OCI-LY7 (cell line): Measurements from ENCODE around the gene MSRB1.
A peak's percentile ranks its signal among the peaks of the same experiment; 100 is the strongest.

ENCODE experiments used
- EZH2phosphoT487 ChIP-seq: fragments of 200-600 bp; sonication (generic); IDR thresholded peaks from 2 replicates; pipeline ENCODE4 v1.6.1; 2018; ENCODE audit warnings: low read depth, borderline replicate concordance, mild to moderate bottlenecking, mixed run types, antibody characterized with exemption, low read length, moderate library complexity, mixed read lengths
- TF ChIP-seq, protein P1 (sequence below): fragments of 200-600 bp; sonication (generic); conservative IDR thresholded peaks from 2 replicates; pipeline ENCODE4 v1.5.1; 2014; ENCODE audit warnings: mild to moderate bottlenecking, antibody characterized with exemption, low read length, moderate library complexity, mixed read lengths

DNA sequence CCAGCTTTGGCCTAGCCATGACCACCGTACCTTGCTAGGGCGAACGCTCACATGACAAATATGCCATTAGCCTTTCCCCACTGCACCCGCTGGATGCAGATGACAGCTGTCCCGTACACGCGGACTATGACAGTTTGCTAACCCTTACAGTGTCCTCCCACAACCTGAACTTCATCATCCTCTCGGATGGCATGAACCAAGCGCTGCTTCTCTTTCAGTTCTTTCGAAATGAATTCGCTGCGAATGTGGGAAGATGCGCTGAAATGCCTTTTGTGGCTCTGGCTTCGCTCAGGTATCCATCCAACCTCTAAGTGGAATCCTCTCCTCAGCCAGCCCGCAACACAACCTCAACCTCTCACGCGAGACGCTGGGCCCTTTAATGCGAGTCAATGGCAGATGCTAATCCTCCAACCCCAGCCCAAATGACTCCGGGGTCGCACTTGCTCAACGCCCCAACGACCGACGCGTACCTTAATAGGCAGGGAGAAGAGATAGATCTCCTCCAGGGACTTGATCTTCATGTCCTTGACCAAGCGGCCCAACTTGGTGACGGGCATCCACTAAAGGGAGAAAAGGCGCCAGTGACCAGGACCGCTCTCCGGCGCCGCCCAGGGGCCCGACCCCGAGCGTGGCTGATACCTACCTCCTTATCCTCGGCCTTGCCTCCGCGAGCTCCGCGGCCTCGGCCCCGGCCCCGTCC, 21.0 kb upstream of the MSRB1 start:
- TF ChIP-seq, protein P1, sequence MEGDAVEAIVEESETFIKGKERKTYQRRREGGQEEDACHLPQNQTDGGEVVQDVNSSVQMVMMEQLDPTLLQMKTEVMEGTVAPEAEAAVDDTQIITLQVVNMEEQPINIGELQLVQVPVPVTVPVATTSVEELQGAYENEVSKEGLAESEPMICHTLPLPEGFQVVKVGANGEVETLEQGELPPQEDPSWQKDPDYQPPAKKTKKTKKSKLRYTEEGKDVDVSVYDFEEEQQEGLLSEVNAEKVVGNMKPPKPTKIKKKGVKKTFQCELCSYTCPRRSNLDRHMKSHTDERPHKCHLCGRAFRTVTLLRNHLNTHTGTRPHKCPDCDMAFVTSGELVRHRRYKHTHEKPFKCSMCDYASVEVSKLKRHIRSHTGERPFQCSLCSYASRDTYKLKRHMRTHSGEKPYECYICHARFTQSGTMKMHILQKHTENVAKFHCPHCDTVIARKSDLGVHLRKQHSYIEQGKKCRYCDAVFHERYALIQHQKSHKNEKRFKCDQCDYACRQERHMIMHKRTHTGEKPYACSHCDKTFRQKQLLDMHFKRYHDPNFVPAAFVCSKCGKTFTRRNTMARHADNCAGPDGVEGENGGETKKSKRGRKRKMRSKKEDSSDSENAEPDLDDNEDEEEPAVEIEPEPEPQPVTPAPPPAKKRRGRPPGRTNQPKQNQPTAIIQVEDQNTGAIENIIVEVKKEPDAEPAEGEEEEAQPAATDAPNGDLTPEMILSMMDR = peak; percentile 46
- no peak for TF ChIP-seq EZH2phosphoT487
